ENCODE measurements around the gene DCAF7. TPM values are rescaled to one million over a fixed set of nuclear protein-coding genes. Genes with fewer than 3 reads are reported as not detected.

The DCAF7 gene
- total RNA-seq, 6 donors from 2014 or later: 26.0 to 86.3 (median 42.3) TPM

- no peak for DNase-seq
- 89 to 90% methylated on average over 6 to 7 of the region's 7 CpGs for WGBS, 2 donors
- Histone ChIP-seq H3K4me3 (no peak overlapping the region), H3K4me1 (peaks cover 4 to 12% (median 7%) of the 10 kb centered on the region in 4 donors), H3K27me3 (no peaks in the 10 kb centered on the region), H3K27ac (peak overlapping the region in 1 of 4 donors; percentile 30), H3K9me3 (no peaks in the 10 kb centered on the region), H3K36me3 (peaks cover 7 to 35% (median 24%) of the 10 kb centered on the region in 4 donors)
- no peak for ATAC-seq (ENCODE audit: low FRiP score in 2 of 2)
- no peak for TF ChIP-seq POLR2AphosphoS5 (IDR thresholded peaks at IDR 0.05)
- TF ChIP-seq POLR2A (IDR thresholded peaks at IDR 0.05): no peak
- no peak for TF ChIP-seq EP300 (IDR thresholded peaks at IDR 0.05)
- no peak for TF ChIP-seq CTCF (IDR thresholded peaks at IDR 0.05)
These were observed 27.9 kb downstream of the DCAF7 start for GRCh38 chr17:63578027-63578768.

GRCh38 chr17:63578769-63579111, 28.5 kb downstream of the DCAF7 start:
- Histone ChIP-seq H3K27me3 (no peaks in the 10 kb centered on the region), H3K27ac (peak overlapping the region in 1 of 4 donors; percentile 55), H3K36me3 (peaks cover 11 to 40% (median 30%) of the 10 kb centered on the region in 4 donors), H3K4me1 (peaks cover 4 to 12% (median 7%) of the 10 kb centered on the region in 4 donors), H3K4me3 (no peak overlapping the region), H3K9me3 (no peaks in the 10 kb centered on the region)
- no peak for TF ChIP-seq EP300 (IDR thresholded peaks at IDR 0.05)
- no peak for TF ChIP-seq POLR2AphosphoS5 (IDR thresholded peaks at IDR 0.05)
- no peak for TF ChIP-seq CTCF (IDR thresholded peaks at IDR 0.05)
- no peak for TF ChIP-seq POLR2A (IDR thresholded peaks at IDR 0.05)
- ATAC-seq (ENCODE audit: low FRiP score in 2 of 2) (peak in 1 of 2 donors; percentile 31), DNase-seq (no peak)
- WGBS, 2 donors: 69 to 76% methylated on average over 5 of the region's 5 CpGs

GRCh38 chr17:63579633-63580032, 29.4 kb downstream of the DCAF7 start:
- no peak for TF ChIP-seq EP300 (IDR thresholded peaks at IDR 0.05)
- TF ChIP-seq POLR2A (IDR thresholded peaks at IDR 0.05): no peak
- no peak for TF ChIP-seq POLR2AphosphoS5 (IDR thresholded peaks at IDR 0.05)
- TF ChIP-seq CTCF (IDR thresholded peaks at IDR 0.05): no peak
- peak overlapping the region in 2 of 4 donors; percentile 39 to 55 for H3K27ac ChIP-seq
- no peak overlapping the region for H3K4me3 ChIP-seq
- DNase-seq (no peak), ATAC-seq (ENCODE audit: low FRiP score in 2 of 2) (no peak)
- no peaks in the 10 kb centered on the region for H3K9me3 ChIP-seq
- peaks cover 12 to 49% (median 37%) of the 10 kb centered on the region in 4 donors for H3K36me3 ChIP-seq
- no peaks in the 10 kb centered on the region for H3K27me3 ChIP-seq
- H3K4me1 ChIP-seq: peaks cover 4 to 12% (median 7%) of the 10 kb centered on the region in 4 donors
- WGBS, 2 donors: 62 to 72% methylated on average over 7 to 11 of the region's 11 CpGs

- Histone ChIP-seq H3K4me1 (no peaks in the 10 kb centered on the region), H3K36me3 (peaks cover 40 to 93% (median 76%) of the 10 kb centered on the region in 4 donors), H3K4me3 (no peak overlapping the region), H3K27ac (no peak overlapping the region), H3K9me3 (no peaks in the 10 kb centered on the region), H3K27me3 (no peaks in the 10 kb centered on the region)
- WGBS, 2 donors: 93 to 94% methylated on average over 5 of the region's 5 CpGs
- ATAC-seq (ENCODE audit: low FRiP score in 2 of 2): no peak
- no peak for TF ChIP-seq POLR2AphosphoS5 (IDR thresholded peaks at IDR 0.05)
- DNase-seq: no peak
These were observed 37.5 kb downstream of the DCAF7 start for GRCh38 chr17:63587770-63588169.

- Histone ChIP-seq H3K9me3 (no peaks in the 10 kb centered on the region), H3K36me3 (peaks cover 31 to 83% (median 69%) of the 10 kb centered on the region in 4 donors), H3K4me1 (no peaks in the 10 kb centered on the region), H3K27ac (no peak overlapping the region), H3K27me3 (no peaks in the 10 kb centered on the region), H3K4me3 (no peak overlapping the region)
- ATAC-seq (ENCODE audit: low FRiP score in 2 of 2) (no peak), DNase-seq (no peak)
- 88 to 89% methylated on average over 11 of the region's 11 CpGs for WGBS, 2 donors
- no peak for TF ChIP-seq CTCF (IDR thresholded peaks at IDR 0.05)
- no peak for TF ChIP-seq POLR2A (IDR thresholded peaks at IDR 0.05)
These were observed 38.5 kb downstream of the DCAF7 start for GRCh38 chr17:63588797-63589196.
